Activated T-cell treated with anti-CD3 and anti-CD28 coated beads, Interleukin-2, amount 50 U/mL, for 72 hours (primary cell): ENCODE data around the gene COL6A5. TPM values are rescaled to one million over a fixed set of nuclear protein-coding genes. Genes with fewer than 3 reads are reported as not detected.
"Not testable (repeated sequence)": the region's sequence is repeated elsewhere in the genome, so short reads cannot be mapped to it uniquely, and the experiment has no call there.

ENCODE experiments used
- ATAC-seq, 2 donors: fragments of 150-1000 bp; cut with Tn5 transposase; replicated peaks in 1 of 2; 2 replicates each; pipeline ENCODE4 v1.10.0; 2021; ENCODE audit warnings: moderate library complexity in 2 of 2, mild to moderate bottlenecking in 1 of 2
- DNase-seq, 2 donors: peaks; one replicate each; pipeline ENCODE4 v3.0.0; 2021 to 2022; ENCODE audit warnings: mixed read lengths in 1 of 2
- H3K27ac Mint-ChIP-seq: one replicate; pipeline ENCODE4 v1.8.0; 2022; ENCODE audit warnings: mild to moderate bottlenecking, moderate library complexity, mixed read lengths
- H3K27me3 Mint-ChIP-seq: one replicate; pipeline ENCODE4 v1.8.0; 2022; ENCODE audit warnings: low read depth, mixed read lengths
- H3K36me3 Mint-ChIP-seq, 2 donors: one replicate each; pipeline ENCODE4 v1.8.0; 2022; ENCODE audit warnings: mixed read lengths in 2 of 2, mild to moderate bottlenecking in 1 of 2; ENCODE audit not compliant: insufficient read depth in 2 of 2
- H3K4me1 Mint-ChIP-seq: one replicate; pipeline ENCODE4 v1.8.0; 2022; ENCODE audit warnings: low read depth, mixed read lengths
- H3K4me3 Mint-ChIP-seq, 2 donors: one replicate each; pipeline ENCODE4 v1.8.0; 2022; ENCODE audit warnings: mild to moderate bottlenecking in 2 of 2, mixed read lengths in 2 of 2, moderate library complexity in 2 of 2
- H3K9me3 Mint-ChIP-seq, 2 donors: one replicate each; pipeline ENCODE4 v1.8.0; 2022; ENCODE audit warnings: mixed read lengths in 2 of 2
- total RNA-seq, 2 donors: library from RNA; stranded (reverse); gene quantifications; one replicate each; pipeline ENCODE4 v1.2.3, GENCODE V29; 2022

The COL6A5 gene
- total RNA-seq, 2 donors from 2014 or later = not detected

GRCh38 chr3:130395331-130395730 is 49.9 kb downstream of the COL6A5 start:
- DNase-seq (no peak), ATAC-seq (no peak)
- Mint-ChIP-seq H3K27me3 (peaks cover 11% of the 10 kb centered on the region), H3K36me3 (no peaks in the 10 kb centered on the region), H3K4me3 (no peak overlapping the region), H3K9me3 (peaks cover 0 to 1% of the 10 kb centered on the region in 2 donors), H3K27ac (no peak overlapping the region), H3K4me1 (no peaks in the 10 kb centered on the region)

- Mint-ChIP-seq H3K4me1 (no peaks in the 10 kb centered on the region), H3K9me3 (peaks cover 0 to 1% of the 10 kb centered on the region in 2 donors), H3K4me3 (no peak overlapping the region)
Measured at GRCh38 chr3:130395916-130396315, 50.4 kb downstream of the COL6A5 start.

GRCh38 chr3:130404401-130404800 is 58.9 kb downstream of the COL6A5 start:
- Mint-ChIP-seq H3K36me3 (no peaks in the 10 kb centered on the region), H3K4me1 (no peaks in the 10 kb centered on the region), H3K27me3 (peaks cover 15% of the 10 kb centered on the region), H3K4me3 (no peak overlapping the region), H3K9me3 (peaks cover 3 to 6% of the 10 kb centered on the region in 2 donors), H3K27ac (no peak overlapping the region)
- ATAC-seq (no peak), DNase-seq (no peak)

More at GRCh38 chr3:130395916-130396315, 50.4 kb downstream of the COL6A5 start:
- Mint-ChIP-seq H3K36me3 (no peaks in the 10 kb centered on the region), H3K27ac (no peak overlapping the region), H3K27me3 (peaks cover 11% of the 10 kb centered on the region)
- ATAC-seq (no peak), DNase-seq (no peak)

GRCh38 chr3:130405956-130406355 is 60.5 kb downstream of the COL6A5 start:
- Mint-ChIP-seq H3K4me3 (no peak overlapping the region), H3K27me3 (peaks cover 9% of the 10 kb centered on the region), H3K36me3 (no peaks in the 10 kb centered on the region), H3K9me3 (peaks cover 3 to 8% of the 10 kb centered on the region in 2 donors), H3K27ac (no peak overlapping the region), H3K4me1 (no peaks in the 10 kb centered on the region)
- no peak for ATAC-seq
- no peak for DNase-seq

- not testable (repeated sequence) for ATAC-seq, DNase-seq, H3K9me3 Mint-ChIP-seq, H3K36me3 Mint-ChIP-seq, H3K4me3 Mint-ChIP-seq, H3K4me1 Mint-ChIP-seq, H3K27ac Mint-ChIP-seq
- peaks cover 19% of the 10 kb centered on the region for H3K27me3 Mint-ChIP-seq
Measured at GRCh38 chr3:130408253-130408652, 62.8 kb downstream of the COL6A5 start.

- Mint-ChIP-seq H3K4me3 (no peak overlapping the region), H3K4me1 (no peaks in the 10 kb centered on the region), H3K36me3 (no peaks in the 10 kb centered on the region), H3K27me3 (peaks cover 10% of the 10 kb centered on the region), H3K9me3 (peaks cover 2 to 8% of the 10 kb centered on the region in 2 donors), H3K27ac (no peak overlapping the region)
- DNase-seq (no peak), ATAC-seq (no peak)
Measured at GRCh38 chr3:130411320-130411719, 65.8 kb downstream of the COL6A5 start.

GRCh38 chr3:130412991-130413560 is 67.6 kb downstream of the COL6A5 start:
- no peak overlapping the region for H3K4me3 Mint-ChIP-seq
- no peak for DNase-seq
- no peak for ATAC-seq
- peaks cover 10% of the 10 kb centered on the region for H3K27me3 Mint-ChIP-seq
- peaks cover 2 to 4% of the 10 kb centered on the region in 2 donors for H3K9me3 Mint-ChIP-seq
- no peak overlapping the region for H3K27ac Mint-ChIP-seq
- no peaks in the 10 kb centered on the region for H3K4me1 Mint-ChIP-seq
- H3K36me3 Mint-ChIP-seq = no peaks in the 10 kb centered on the region

- Mint-ChIP-seq H3K27me3 (peaks cover 21% of the 10 kb centered on the region), H3K4me1 (no peaks in the 10 kb centered on the region), H3K36me3 (no peaks in the 10 kb centered on the region), H3K4me3 (no peak overlapping the region), H3K9me3 (peaks cover 2% of the 10 kb centered on the region in 2 donors), H3K27ac (no peak overlapping the region)
- no peak for ATAC-seq
- no peak for DNase-seq
Measured at GRCh38 chr3:130414457-130414856, 69.0 kb downstream of the COL6A5 start.

GRCh38 chr3:130420466-130420865 is 75.0 kb downstream of the COL6A5 start:
- no peaks in the 10 kb centered on the region for H3K4me1 Mint-ChIP-seq
- no peak for DNase-seq
- ATAC-seq = no peak
- no peak overlapping the region for H3K4me3 Mint-ChIP-seq
- H3K27me3 Mint-ChIP-seq = peaks cover 16% of the 10 kb centered on the region
- H3K27ac Mint-ChIP-seq = no peak overlapping the region
- no peaks in the 10 kb centered on the region for H3K9me3 Mint-ChIP-seq
- H3K36me3 Mint-ChIP-seq = no peaks in the 10 kb centered on the region

GRCh38 chr3:130423064-130423463 is 77.6 kb downstream of the COL6A5 start:
- H3K4me1 Mint-ChIP-seq = no peaks in the 10 kb centered on the region
- H3K4me3 Mint-ChIP-seq = no peak overlapping the region
- H3K9me3 Mint-ChIP-seq = no peaks in the 10 kb centered on the region
- H3K27ac Mint-ChIP-seq = no peak overlapping the region
- no peaks in the 10 kb centered on the region for H3K36me3 Mint-ChIP-seq
- no peak for DNase-seq
- peaks cover 16% of the 10 kb centered on the region for H3K27me3 Mint-ChIP-seq
- ATAC-seq = no peak

GRCh38 chr3:130424837-130425236 is 79.4 kb downstream of the COL6A5 start:
- no peak overlapping the region for H3K4me3 Mint-ChIP-seq
- no peaks in the 10 kb centered on the region for H3K36me3 Mint-ChIP-seq
- no peaks in the 10 kb centered on the region for H3K4me1 Mint-ChIP-seq
- no peak for DNase-seq
- H3K9me3 Mint-ChIP-seq = no peaks in the 10 kb centered on the region
- ATAC-seq = no peak
- peaks cover 1% of the 10 kb centered on the region for H3K27me3 Mint-ChIP-seq
- H3K27ac Mint-ChIP-seq = no peak overlapping the region

GRCh38 chr3:130425484-130425883 is 80.0 kb downstream of the COL6A5 start:
- DNase-seq (no peak), ATAC-seq (no peak)
- H3K9me3 Mint-ChIP-seq = no peaks in the 10 kb centered on the region
- H3K4me1 Mint-ChIP-seq = no peaks in the 10 kb centered on the region
- no peaks in the 10 kb centered on the region for H3K36me3 Mint-ChIP-seq
- no peak overlapping the region for H3K4me3 Mint-ChIP-seq
- H3K27ac Mint-ChIP-seq = no peak overlapping the region
- no peaks in the 10 kb centered on the region for H3K27me3 Mint-ChIP-seq

- DNase-seq (no peak), ATAC-seq (no peak)
- H3K27ac Mint-ChIP-seq = no peak overlapping the region
- H3K9me3 Mint-ChIP-seq = no peaks in the 10 kb centered on the region
- no peaks in the 10 kb centered on the region for H3K36me3 Mint-ChIP-seq
- no peaks in the 10 kb centered on the region for H3K27me3 Mint-ChIP-seq
- H3K4me3 Mint-ChIP-seq = no peak overlapping the region
- no peaks in the 10 kb centered on the region for H3K4me1 Mint-ChIP-seq
Measured at GRCh38 chr3:130426206-130426605, 80.7 kb downstream of the COL6A5 start.
